NCI-H2029 (cell line): ENCODE measurements around the gene SLC27A1.
"Not testable (repeated sequence)": the region's sequence is repeated elsewhere in the genome, so short reads cannot be mapped to it uniquely, and the experiment has no call there.

ENCODE experiments used
- DNase-seq: peaks from one replicate; lab custom pipeline; 2025; lab: John Stamatoyannopoulos, UW

The SLC27A1 gene

GRCh38 chr19:17456127-17456526 lies 14.2 kb upstream of the SLC27A1 start:
- DNase-seq, result no peak

- DNase-seq, result no peak
Measured at GRCh38 chr19:17457616-17458015, 12.7 kb upstream of the SLC27A1 start.

GRCh38 chr19:17458970-17459369 lies 11.4 kb upstream of the SLC27A1 start:
- no peak for DNase-seq

GRCh38 chr19:17460372-17461230 lies 9.7 kb upstream of the SLC27A1 start, which contains the start of gene NXNL1:
Gene NXNL1, minus strand, starts transcription at chr19:17460926. Its CDS starts 57 bp downstream, at chr19:17460869.
- DNase-seq, result no peak

- DNase-seq, result no peak
Measured at GRCh38 chr19:17466487-17466850, 3.9 kb upstream of the SLC27A1 start.

- DNase-seq, result no peak
Measured at GRCh38 chr19:17467471-17468301, 2.6 kb upstream of the SLC27A1 start.

GRCh38 chr19:17468302-17469091 lies 1.8 kb upstream of the SLC27A1 start:
- no peak for DNase-seq

- DNase-seq, result no peak
Measured at GRCh38 chr19:17469092-17469480, 1.2 kb upstream of the SLC27A1 start.

GRCh38 chr19:17469481-17470067 lies 750 bp upstream of the SLC27A1 start:
- peak; percentile 95 for DNase-seq

GRCh38 chr19:17471410-17472125 lies 1.2 kb downstream of the SLC27A1 start:
- no peak for DNase-seq

GRCh38 chr19:17473041-17473440 lies 2.7 kb downstream of the SLC27A1 start:
- no peak for DNase-seq

- not testable (repeated sequence) for DNase-seq
Measured at GRCh38 chr19:17475011-17475540, 4.8 kb downstream of the SLC27A1 start.

GRCh38 chr19:17475541-17476115 lies 5.3 kb downstream of the SLC27A1 start:
- DNase-seq, result peak; percentile 36

GRCh38 chr19:17479325-17479791 lies 9.0 kb downstream of the SLC27A1 start:
- no peak for DNase-seq

- DNase-seq, result no peak
Measured at GRCh38 chr19:17481986-17482385, 11.7 kb downstream of the SLC27A1 start.

- no peak for DNase-seq
Measured at GRCh38 chr19:17482877-17483604, 12.7 kb downstream of the SLC27A1 start.

- no peak for DNase-seq
Measured at GRCh38 chr19:17483605-17484002, 13.3 kb downstream of the SLC27A1 start.

GRCh38 chr19:17484520-17485185 lies 14.3 kb downstream of the SLC27A1 start:
- DNase-seq, result no peak
